Islet of Langerhans (tissue), 1 donor: ENCODE measurements around the gene SERTAD3.

Experiments used
- FAIRE-seq: peaks from one replicate; lab custom pipeline; 2011; peaks lifted over from hg19 to GRCh38; lab: Jason Lieb, UNC

The SERTAD3 gene

DNA sequence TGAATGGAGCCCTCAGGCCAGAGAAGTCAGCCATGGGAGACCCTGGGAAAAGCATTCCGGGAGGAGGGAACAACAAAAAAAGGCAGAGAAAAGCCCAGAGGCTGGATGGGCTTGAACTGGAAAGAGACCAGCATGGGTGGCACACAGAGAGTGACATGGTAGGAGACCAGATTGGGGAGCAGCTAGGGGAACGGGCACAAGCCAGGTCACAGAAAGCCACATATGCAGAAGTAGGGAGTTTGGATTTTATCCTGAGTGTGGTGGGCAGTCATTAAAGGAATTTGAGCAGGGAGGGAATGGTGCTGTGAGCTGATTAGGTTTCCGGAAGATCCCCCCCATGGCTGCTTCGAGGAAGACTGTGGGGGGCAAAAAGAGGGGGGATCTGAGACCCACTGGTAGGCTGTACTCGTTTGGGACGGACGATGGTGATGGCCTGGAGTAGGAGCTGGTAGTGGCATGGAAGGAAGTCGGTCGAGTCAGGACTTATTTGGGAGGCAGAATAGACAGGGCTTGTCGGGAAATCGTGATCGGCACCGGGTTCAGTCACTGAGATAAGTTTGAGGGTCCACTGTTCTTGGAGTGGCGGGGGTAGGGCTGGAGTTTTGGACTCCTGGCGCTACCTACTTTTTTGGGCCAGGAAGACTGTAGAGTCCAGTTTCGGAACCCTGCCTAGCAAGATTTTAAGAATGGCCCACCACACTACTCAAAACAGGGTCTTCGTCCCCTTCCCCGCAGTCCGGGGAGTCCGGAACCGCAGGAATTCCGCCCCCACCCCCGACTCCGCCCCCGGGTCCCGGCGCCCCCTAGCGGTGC, 19.3 kb downstream of the SERTAD3 start:
- no peak for FAIRE-seq

DNA sequence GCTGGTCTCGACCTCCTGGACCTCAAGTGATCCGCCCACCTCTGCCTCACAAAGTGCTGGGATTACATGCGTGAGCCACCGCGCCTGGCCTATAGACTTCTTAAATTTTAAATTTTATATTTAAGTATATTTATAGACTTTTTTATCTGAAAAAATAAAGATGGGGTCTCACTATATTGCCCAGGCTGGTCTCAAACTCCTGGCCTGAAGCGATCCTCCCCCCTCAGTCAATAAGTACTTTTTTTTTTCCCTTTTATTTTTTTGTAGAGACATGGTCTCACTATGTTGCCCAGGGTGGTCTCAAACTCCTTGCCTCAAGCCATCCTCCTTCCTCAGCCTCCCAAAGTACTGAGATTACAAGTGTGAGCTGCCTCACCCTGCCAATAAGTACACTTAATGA, 20.2 kb downstream of the SERTAD3 start:
- FAIRE-seq, result no peak

GRCh38 chr19:40422748-40423566, 21.2 kb downstream of the SERTAD3 start:
- FAIRE-seq, result no peak

- FAIRE-seq, result no peak
These were observed 22.0 kb downstream of the SERTAD3 start for GRCh38 chr19:40421993-40422747.

- no peak for FAIRE-seq
These were observed 23.1 kb downstream of the SERTAD3 start for GRCh38 chr19:40420766-40421765.

DNA sequence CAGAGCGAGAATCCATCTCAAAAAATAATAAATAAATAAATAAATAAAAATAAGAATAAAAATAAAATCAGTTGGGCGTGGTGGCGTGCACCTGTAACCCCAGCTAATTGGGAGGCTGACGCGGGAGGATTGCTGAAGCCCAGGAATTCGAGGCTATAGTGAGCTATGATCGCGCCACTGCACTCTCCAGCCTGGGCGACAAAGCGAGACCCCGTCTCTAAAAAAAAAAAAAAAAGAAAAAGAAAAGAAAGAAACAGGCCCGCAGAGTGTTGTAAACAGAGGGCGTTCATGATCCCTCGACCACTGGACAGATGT, 23.7 kb downstream of the SERTAD3 start:
- FAIRE-seq, result no peak

DNA sequence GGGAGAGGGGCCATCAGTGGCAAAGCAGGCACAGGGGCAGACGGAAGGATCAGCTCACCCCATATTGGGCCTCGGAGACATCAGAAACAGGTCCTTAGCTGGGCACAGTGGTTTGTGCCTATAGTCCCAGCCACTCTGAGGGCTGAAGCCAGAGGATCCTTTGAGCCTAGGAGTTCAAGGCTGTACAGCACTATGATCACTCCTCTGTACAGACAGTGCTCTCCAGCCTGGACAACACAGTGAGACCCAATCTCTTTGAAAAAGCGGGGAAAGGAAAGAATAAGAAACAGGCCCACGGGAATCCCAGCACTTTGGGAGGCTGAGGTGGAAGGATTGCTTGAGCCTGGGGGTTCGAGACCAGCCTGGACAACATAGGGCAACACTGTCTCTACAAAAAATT, 24.4 kb downstream of the SERTAD3 start:
- no peak for FAIRE-seq

DNA sequence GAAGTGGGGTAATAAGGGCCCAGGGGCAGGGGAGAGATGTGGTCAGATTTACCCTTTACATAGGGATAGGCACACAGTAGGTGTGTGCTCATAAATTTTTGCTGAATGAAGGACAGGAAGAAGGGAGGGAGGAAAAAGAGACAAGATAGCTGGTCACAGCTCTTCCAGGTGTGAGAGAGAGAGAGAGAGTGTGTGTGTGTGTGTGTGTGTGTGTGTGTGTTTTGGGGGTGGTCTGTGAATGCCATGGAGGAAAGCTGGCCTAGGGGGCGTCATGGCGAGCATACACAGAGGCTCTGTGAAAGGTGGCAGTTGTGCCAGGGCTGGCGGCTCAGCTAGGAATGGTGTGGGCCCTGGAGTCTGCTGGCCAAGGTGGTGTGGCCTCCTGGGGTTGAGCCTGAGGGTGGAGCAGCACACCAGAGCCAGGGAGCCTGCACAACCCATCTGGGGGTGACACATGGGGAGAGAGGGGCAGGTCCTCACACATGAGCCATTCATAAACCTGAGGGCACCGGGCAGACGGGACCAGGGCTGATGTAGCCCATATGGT, 25.0 kb downstream of the SERTAD3 start:
- no peak for FAIRE-seq

GRCh38 chr19:40418040-40418439, 26.1 kb downstream of the SERTAD3 start:
- no peak for FAIRE-seq

DNA sequence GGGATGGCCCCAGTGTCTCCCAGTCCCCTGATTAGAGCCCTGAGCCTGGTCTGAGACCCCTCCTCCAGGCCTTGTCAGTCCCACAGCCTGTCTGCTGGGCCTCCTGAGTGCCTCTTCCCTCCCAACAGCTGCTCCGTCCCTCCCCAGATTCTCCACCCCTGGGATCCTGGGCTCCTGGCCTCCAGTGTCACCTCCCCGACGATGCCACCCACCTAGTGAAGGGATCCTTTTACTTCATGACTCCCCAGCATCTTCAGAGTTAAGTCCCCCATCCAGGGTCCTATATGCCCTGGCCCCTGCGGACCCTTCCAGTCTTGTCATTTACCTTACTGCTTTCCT, 26.5 kb downstream of the SERTAD3 start:
- FAIRE-seq, result no peak

GRCh38 chr19:40416918-40417642, 27.1 kb downstream of the SERTAD3 start:
- FAIRE-seq, result no peak

- FAIRE-seq, result no peak
These were observed 28.4 kb downstream of the SERTAD3 start for GRCh38 chr19:40415768-40416167.

DNA sequence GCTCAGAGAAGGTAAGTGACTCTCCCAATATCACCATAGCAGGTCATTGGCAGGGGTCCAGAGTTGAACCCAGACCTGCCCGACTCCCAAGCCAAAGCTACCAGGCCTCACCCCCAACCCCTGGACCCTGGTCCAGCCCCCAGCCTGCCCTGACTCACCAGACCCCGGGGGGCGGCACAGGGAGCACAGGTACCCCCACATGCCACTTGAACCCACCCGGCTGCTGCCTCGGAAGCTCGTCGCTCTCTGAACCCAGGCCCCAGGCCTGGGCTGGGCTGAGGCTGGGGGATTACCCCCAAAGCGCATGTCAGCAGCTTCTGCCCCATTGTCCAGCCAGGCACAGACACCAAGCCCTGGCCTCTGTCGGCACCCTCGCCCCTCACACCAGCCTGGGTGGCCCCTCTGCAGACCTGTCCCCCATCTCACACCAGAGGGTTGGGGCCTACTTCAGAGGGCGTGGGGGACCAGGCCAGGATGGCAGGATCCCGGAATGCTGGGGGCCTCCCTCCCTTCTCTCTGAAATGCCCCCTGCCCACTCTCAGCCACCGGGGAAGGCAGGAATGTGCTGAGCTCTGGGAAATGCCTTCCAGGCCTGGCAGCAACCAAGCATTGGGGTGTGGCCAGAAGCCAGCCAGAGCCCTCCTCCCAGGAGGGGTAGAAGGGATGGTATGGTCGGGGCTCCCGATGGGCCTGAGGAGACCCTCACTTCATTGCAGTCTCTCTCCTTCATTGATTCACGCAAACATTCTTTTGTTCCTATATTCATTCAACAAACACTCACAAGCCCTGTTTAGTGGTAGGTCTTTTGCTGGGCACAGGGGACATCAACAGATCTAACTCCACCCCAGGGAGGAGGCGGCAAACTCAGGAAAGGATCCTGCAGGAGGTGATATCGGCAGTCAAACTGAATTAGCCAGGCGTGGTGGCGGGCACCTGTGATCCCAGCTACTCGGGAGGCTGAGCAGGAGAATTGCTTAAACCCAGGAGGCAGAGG, 29.3 kb downstream of the SERTAD3 start:
- no peak for FAIRE-seq

GRCh38 chr19:40413291-40413845, 30.8 kb downstream of the SERTAD3 start, which contains the start of gene PRX:
Gene PRX (minus strand): TSS chr19:40413378. CDS start chr19:40407932, 5,446 bp downstream.
- FAIRE-seq, result no peak

DNA sequence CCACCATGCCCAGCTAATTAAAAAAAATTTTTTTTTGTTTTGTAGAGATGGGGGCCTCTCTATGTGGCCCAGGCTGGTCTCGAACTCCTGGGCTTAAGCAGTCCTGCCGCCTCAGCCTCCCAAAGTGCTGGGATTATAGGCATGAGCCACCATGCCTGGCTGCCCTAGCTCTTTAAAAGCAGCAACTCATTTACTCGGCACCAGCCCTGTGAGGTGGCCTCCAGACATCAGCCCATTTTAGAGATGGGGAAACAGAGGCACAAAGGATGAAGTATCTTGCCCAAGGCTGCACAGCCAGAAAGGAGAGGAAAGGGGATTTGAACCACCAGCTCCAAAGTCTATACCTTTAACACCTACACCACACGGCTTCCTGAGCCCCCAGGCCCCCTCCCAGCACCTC, 31.3 kb downstream of the SERTAD3 start:
- no peak for FAIRE-seq

DNA sequence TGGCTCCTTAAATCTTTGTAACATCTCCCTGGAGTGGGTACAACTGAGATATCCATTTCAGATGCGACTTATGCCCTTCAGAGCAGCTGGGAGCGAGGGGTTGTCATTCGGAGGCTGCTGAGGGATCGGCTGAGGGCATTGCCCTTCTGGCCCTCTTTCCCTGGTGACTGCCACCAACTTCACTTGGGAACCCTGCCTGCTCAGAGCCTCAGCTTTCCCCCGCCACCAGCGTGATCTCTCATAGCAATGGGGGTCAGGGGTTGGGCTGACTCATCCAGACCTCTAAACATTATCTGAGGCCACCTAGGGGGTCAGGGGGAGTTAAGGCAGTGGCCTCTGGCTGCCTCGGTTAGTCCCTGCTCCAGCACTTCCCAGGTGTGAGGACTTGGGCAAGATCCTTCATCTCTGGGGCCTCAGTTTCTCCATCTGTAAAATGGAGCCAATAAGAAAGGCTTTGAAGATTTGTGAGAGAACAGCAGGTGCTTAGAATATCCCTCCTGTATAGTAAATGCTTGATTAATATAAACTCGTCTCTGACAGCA, 32.1 kb downstream of the SERTAD3 start:
- no peak for FAIRE-seq

DNA sequence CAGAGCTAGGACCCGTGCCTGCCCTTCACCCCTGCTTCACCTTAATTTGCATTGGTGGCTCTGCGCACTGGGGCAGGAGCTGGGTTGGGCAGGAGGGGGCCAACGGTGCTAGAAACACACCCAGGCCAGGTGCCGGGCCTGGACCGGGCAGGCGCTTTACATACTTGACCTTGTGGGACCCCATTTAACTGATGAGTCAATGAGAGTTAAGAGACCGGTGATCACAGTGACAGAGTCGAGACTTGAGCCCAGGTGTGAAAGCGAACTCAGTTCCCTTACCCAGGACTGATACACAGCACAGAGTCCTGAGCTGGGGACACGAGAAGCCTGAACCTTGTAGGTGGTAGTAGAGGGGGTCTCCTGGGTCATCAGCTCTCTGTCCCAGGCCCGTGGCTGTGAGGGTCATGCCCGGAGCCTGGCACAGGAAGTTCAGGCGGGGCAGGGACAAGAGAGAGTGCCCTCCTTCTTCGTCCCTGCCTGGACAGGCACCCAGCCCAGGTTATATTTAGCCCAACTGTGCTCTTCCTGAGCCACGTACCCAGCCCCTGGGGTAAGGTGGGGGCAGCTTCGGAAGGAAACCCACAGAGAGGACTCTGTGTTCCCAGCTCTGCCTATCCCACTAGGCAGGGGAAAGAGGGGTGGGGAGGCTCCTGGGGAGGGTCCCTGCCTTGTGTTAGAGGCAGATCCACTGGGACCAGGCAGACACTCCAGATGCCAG, 32.9 kb downstream of the SERTAD3 start:
- no peak for FAIRE-seq

- FAIRE-seq, result no peak
These were observed 34.1 kb downstream of the SERTAD3 start for GRCh38 chr19:40410030-40410389.
